K562 (cell line): ENCODE results near the gene GLCCI1. TPM values are rescaled to one million over a fixed set of nuclear protein-coding genes. Genes with fewer than 3 reads are reported as not detected.

ENCODE experiments used
- MED1 ChIP-seq: sonication (generic); formaldehyde crosslinking; IDR thresholded peaks from 2 replicates; pipeline ENCODE4 v1.8.1; 2023; ENCODE audit warnings: missing genetic modification reagents, borderline replicate concordance
- SAFB ChIP-seq: fragments of 200-400 bp; formaldehyde crosslinking; IDR thresholded peaks from 2 replicates; pipeline ENCODE4 v1.6.1; 2017; ENCODE audit warnings: low read depth, low read length, borderline replicate concordance
- polyA plus RNA-seq, 8 experiments: library from polyadenylated mRNA; depleted of rRNA in 4 of 8; stranded (reverse) in 5 of 8; unstranded in 3 of 8; fragments of >200 nt; fragmentation: Nextera tagmentation in 2 of 8; fragmentation: Illumina TruSeq in 1 of 8; extraction: Ambion mirVana in 2 of 8; extraction: Trizol in 1 of 8; gene quantifications; 2 replicates each; pipeline versions ENCODE4 v1.2.1 to v1.2.3, GENCODE V29; 2011 to 2014; ENCODE audit warnings: inconsistent platforms in 1 of 8, missing spikeins in 1 of 8
- total RNA-seq, 7 experiments: library from RNA; depleted of rRNA in 6 of 7; stranded (reverse); fragments of >200 nt in 6 of 7; fragmentation: Illumina TruSeq in 2 of 7; extraction: Trizol in 2 of 7; gene quantifications; 2 replicates each; pipeline versions ENCODE4 v1.2.1 to v1.2.3, GENCODE V29; 2011 to 2021; ENCODE audit warnings: low replicate concordance in 1 of 7
- TF ChIP-seq, protein P1 (sequence below): fragments of 450-650 bp; IDR thresholded peaks from 2 replicates; pipeline ENCODE4 v1.6.1; 2016; ENCODE audit warnings: low read depth

Gene GLCCI1
- total and polyA plus RNA-seq, 9 of the 15 experiments (the other 6 are each of a cell fraction or from before 2014, with no cell fraction given) = 2.7 to 11.9 (median 7.2) TPM

- TF ChIP-seq SAFB (no peak), MED1 (CRISPR knock-in tag) (no peak)
- TF ChIP-seq, protein P1, sequence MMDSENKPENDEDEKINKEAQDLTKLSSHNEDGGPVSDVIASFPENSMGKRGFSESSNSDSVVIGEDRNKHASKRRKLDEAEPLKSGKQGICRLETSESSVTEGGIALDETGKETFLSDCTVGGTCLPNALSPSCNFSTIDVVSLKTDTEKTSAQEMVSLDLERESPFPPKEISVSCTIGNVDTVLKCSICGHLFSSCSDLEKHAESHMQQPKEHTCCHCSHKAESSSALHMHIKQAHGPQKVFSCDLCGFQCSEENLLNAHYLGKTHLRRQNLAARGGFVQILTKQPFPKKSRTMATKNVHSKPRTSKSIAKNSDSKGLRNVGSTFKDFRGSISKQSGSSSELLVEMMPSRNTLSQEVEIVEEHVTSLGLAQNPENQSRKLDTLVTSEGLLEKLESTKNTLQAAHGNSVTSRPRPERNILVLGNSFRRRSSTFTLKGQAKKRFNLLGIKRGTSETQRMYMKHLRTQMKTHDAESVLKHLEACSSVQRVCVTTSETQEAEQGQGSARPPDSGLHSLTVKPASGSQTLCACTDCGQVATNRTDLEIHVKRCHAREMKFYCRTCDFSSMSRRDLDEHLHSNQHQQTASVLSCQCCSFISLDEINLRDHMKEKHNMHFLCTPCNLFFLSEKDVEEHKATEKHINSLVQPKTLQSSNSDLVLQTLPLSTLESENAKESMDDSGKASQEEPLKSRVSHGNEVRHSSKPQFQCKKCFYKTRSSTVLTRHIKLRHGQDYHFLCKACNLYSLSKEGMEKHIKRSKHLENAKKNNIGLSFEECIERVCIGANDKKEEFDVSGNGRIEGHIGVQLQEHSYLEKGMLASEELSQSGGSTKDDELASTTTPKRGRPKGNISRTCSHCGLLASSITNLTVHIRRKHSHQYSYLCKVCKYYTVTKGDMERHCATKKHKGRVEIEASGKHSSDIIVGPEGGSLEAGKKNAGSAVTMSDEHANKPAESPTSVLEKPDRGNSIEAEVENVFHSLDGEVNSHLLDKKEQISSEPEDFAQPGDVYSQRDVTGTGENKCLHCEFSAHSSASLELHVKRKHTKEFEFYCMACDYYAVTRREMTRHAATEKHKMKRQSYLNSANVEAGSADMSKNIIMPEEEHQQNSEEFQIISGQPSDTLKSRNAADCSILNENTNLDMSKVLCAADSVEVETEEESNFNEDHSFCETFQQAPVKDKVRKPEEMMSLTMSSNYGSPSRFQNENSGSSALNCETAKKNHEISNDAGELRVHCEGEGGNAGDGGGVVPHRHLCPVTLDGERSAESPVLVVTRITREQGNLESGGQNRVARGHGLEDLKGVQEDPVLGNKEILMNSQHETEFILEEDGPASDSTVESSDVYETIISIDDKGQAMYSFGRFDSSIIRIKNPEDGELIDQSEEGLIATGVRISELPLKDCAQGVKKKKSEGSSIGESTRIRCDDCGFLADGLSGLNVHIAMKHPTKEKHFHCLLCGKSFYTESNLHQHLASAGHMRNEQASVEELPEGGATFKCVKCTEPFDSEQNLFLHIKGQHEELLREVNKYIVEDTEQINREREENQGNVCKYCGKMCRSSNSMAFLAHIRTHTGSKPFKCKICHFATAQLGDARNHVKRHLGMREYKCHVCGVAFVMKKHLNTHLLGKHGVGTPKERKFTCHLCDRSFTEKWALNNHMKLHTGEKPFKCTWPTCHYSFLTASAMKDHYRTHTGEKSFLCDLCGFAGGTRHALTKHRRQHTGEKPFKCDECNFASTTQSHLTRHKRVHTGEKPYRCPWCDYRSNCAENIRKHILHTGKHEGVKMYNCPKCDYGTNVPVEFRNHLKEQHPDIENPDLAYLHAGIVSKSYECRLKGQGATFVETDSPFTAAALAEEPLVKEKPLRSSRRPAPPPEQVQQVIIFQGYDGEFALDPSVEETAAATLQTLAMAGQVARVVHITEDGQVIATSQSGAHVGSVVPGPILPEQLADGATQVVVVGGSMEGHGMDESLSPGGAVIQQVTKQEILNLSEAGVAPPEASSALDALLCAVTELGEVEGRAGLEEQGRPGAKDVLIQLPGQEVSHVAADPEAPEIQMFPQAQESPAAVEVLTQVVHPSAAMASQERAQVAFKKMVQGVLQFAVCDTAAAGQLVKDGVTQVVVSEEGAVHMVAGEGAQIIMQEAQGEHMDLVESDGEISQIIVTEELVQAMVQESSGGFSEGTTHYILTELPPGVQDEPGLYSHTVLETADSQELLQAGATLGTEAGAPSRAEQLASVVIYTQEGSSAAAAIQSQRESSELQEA = no peak
Measured at GRCh38 chr7:8063706-8064297, 95.2 kb downstream of the GLCCI1 start (continued).
